SH-SY5Y (cell line): ENCODE results near the gene GLB1L.

Source experiments
- GATA2 ChIP-seq: IDR thresholded peaks from 2 replicates; pipeline ENCODE4 v1.6.1; 2011; ENCODE audit warnings: mild to moderate bottlenecking, low read depth, low read length
- GATA3 ChIP-seq: IDR thresholded peaks from 2 replicates; pipeline ENCODE4 v1.6.1; 2011; ENCODE audit warnings: low read depth, mild to moderate bottlenecking, low read length, moderate library complexity

- TF ChIP-seq GATA2 (no peak), GATA3 (no peak)
Measured at GRCh38 chr2:219272356-219272755, 27.1 kb upstream of the GLB1L start.
